ENCODE measurements around the gene TMEM132A.

GRCh38 chr11:60900673-60901404 is 23.4 kb upstream of the TMEM132A start:
- no peak for TF ChIP-seq MYC (IDR thresholded peaks at IDR 0.05; ENCODE audit: insufficient read depth, insufficient read length, insufficient replicate concordance, low read length, severe bottlenecking)
- TF ChIP-seq ZNF274 (IDR thresholded peaks at IDR 0.05; ENCODE audit: insufficient read depth, insufficient read length): no peak
- TF ChIP-seq REST (IDR thresholded peaks at IDR 0.05; ENCODE audit: low read depth, low read length): no peak; the same call in 1 of the 2 replicates
- no peak for TF ChIP-seq CTCF (IDR thresholded peaks at IDR 0.05 in 2 of 3, conservative IDR thresholded peaks at IDR 0.05 in 1 of 3; ENCODE audit: control insufficient read depth in 2 of 3, extremely low read depth in 1 of 3, insufficient read depth in 1 of 3, low read depth in 3 of 3, low read length in 3 of 3)
- no peak for TF ChIP-seq MTA2 (IDR thresholded peaks at IDR 0.05; ENCODE audit: low read depth)
- no peak for TF ChIP-seq CEBPZ (IDR thresholded peaks at IDR 0.05; ENCODE audit: low read depth, low read length)
- TF ChIP-seq JUND (IDR thresholded peaks at IDR 0.05; ENCODE audit: low read depth, low read length): no peak
- TF ChIP-seq E2F4 (IDR thresholded peaks at IDR 0.05; ENCODE audit: low read depth, low read length): no peak
- no peak for TF ChIP-seq LARP7 (IDR thresholded peaks at IDR 0.05)
